ENCODE results near the gene UGT1A1. TPM values are rescaled to one million over a fixed set of nuclear protein-coding genes. Genes with fewer than 3 reads are reported as not detected.
A peak's percentile ranks its signal among the peaks of the same experiment; 100 is the strongest.

Gene UGT1A1
- total and polyA plus RNA-seq, 2 of the 13 experiments (the other 11 are each of a cell fraction or from before 2014, with no cell fraction given) = 0.69 to 0.75 TPM

DNA sequence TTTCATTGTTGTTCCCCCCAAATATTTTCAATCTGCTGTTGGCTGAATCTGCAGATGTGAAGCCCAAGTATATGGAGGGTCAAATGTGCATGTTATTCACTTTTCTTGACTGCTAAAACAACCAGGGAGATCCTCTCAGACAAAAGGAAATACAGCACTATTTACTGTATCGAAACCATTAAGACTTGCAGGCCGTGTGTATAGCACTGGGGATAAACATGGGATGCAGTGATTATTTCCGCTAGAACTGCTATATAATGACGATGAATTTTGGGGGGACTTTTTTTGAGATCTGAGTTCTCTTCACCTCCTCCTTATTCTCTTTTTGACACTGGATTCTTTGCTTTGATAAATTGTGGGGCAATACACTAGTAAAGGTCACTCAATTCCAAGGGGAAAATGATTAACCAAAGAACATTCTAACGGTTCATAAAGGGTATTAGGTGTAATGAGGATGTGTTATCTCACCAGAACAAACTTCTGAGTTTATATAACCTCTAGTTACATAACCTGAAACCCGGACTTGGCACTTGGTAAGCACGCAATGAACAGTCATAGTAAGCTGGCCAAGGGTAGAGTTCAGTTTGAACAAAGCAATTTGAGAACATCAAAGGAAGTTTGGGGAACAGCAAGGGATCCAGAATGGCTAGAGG, 3.5 kb upstream of the UGT1A1 start (continued):
- no peak for TF ChIP-seq GPN1 (CRISPR knock-in tag; IDR thresholded peaks at IDR 0.05; ENCODE audit: borderline replicate concordance)
- TF ChIP-seq ZNF207 (IDR thresholded peaks at IDR 0.05; ENCODE audit: borderline replicate concordance) = no peak
- no peak for TF ChIP-seq ZNF224 (CRISPR knock-in tag; IDR thresholded peaks at IDR 0.05)
- TF ChIP-seq ZNF17 (CRISPR knock-in tag; IDR thresholded peaks at IDR 0.05) = no peak
- TF ChIP-seq, protein P1, sequence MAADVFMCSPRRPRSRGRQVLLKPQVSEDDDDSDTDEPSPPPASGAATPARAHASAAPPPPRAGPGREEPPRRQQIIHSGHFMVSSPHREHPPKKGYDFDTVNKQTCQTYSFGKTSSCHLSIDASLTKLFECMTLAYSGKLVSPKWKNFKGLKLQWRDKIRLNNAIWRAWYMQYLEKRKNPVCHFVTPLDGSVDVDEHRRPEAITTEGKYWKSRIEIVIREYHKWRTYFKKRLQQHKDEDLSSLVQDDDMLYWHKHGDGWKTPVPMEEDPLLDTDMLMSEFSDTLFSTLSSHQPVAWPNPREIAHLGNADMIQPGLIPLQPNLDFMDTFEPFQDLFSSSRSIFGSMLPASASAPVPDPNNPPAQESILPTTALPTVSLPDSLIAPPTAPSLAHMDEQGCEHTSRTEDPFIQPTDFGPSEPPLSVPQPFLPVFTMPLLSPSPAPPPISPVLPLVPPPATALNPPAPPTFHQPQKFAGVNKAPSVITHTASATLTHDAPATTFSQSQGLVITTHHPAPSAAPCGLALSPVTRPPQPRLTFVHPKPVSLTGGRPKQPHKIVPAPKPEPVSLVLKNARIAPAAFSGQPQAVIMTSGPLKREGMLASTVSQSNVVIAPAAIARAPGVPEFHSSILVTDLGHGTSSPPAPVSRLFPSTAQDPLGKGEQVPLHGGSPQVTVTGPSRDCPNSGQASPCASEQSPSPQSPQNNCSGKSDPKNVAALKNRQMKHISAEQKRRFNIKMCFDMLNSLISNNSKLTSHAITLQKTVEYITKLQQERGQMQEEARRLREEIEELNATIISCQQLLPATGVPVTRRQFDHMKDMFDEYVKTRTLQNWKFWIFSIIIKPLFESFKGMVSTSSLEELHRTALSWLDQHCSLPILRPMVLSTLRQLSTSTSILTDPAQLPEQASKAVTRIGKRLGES (CRISPR knock-in tag; IDR thresholded peaks at IDR 0.05; ENCODE audit: borderline replicate concordance) = no peak
- peak; percentile 95; the same call in 1 of the 2 replicates for TF ChIP-seq ZNF878 (CRISPR knock-in tag; IDR thresholded peaks at IDR 0.05)
- TF ChIP-seq, protein P2, sequence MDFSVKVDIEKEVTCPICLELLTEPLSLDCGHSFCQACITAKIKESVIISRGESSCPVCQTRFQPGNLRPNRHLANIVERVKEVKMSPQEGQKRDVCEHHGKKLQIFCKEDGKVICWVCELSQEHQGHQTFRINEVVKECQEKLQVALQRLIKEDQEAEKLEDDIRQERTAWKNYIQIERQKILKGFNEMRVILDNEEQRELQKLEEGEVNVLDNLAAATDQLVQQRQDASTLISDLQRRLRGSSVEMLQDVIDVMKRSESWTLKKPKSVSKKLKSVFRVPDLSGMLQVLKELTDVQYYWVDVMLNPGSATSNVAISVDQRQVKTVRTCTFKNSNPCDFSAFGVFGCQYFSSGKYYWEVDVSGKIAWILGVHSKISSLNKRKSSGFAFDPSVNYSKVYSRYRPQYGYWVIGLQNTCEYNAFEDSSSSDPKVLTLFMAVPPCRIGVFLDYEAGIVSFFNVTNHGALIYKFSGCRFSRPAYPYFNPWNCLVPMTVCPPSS (IDR thresholded peaks at IDR 0.05) = no peak
- no peak for TF ChIP-seq ZFP62 (CRISPR knock-in tag; IDR thresholded peaks at IDR 0.05)
- TF ChIP-seq, protein P3, sequence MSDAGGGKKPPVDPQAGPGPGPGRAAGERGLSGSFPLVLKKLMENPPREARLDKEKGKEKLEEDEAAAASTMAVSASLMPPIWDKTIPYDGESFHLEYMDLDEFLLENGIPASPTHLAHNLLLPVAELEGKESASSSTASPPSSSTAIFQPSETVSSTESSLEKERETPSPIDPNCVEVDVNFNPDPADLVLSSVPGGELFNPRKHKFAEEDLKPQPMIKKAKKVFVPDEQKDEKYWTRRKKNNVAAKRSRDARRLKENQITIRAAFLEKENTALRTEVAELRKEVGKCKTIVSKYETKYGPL (CRISPR knock-in tag; IDR thresholded peaks at IDR 0.05) = peak; percentile 99
- no peak for TF ChIP-seq SP1 (IDR thresholded peaks at IDR 0.05)
- TF ChIP-seq SP1 (CRISPR knock-in tag; IDR thresholded peaks at IDR 0.05) = no peak; the same call in 1 of the 2 replicates
- TF ChIP-seq, protein P4, sequence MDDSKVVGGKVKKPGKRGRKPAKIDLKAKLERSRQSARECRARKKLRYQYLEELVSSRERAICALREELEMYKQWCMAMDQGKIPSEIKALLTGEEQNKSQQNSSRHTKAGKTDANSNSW (CRISPR knock-in tag; IDR thresholded peaks at IDR 0.05; ENCODE audit: borderline replicate concordance) = no peak
- no peak for TF ChIP-seq IKZF4 (CRISPR knock-in tag; IDR thresholded peaks at IDR 0.05; ENCODE audit: borderline replicate concordance, low read depth, not compliant biosample characterization)
- peak; percentile 86 for TF ChIP-seq LCORL (IDR thresholded peaks at IDR 0.05)
- TF ChIP-seq LCORL (CRISPR knock-in tag; IDR thresholded peaks at IDR 0.05) = peak; percentile 99
- no peak for TF ChIP-seq ZNF737 (CRISPR knock-in tag; IDR thresholded peaks at IDR 0.05; ENCODE audit: borderline replicate concordance)
- no peak for TF ChIP-seq ZNF180 (CRISPR knock-in tag; IDR thresholded peaks at IDR 0.05; ENCODE audit: borderline replicate concordance, low read depth)
- peak; percentile 78; the same call in 1 of the 2 replicates for TF ChIP-seq ZFP37 (CRISPR knock-in tag; IDR thresholded peaks at IDR 0.05; ENCODE audit: borderline replicate concordance)
- no peak for TF ChIP-seq ZNF263 (CRISPR knock-in tag; IDR thresholded peaks at IDR 0.05)
- no peak for TF ChIP-seq ZNF451 (CRISPR knock-in tag; IDR thresholded peaks at IDR 0.05)
- TF ChIP-seq, protein P5, sequence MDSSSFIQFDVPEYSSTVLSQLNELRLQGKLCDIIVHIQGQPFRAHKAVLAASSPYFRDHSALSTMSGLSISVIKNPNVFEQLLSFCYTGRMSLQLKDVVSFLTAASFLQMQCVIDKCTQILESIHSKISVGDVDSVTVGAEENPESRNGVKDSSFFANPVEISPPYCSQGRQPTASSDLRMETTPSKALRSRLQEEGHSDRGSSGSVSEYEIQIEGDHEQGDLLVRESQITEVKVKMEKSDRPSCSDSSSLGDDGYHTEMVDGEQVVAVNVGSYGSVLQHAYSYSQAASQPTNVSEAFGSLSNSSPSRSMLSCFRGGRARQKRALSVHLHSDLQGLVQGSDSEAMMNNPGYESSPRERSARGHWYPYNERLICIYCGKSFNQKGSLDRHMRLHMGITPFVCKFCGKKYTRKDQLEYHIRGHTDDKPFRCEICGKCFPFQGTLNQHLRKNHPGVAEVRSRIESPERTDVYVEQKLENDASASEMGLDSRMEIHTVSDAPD (CRISPR knock-in tag; IDR thresholded peaks at IDR 0.05) = peak; percentile 93
- no peak for TF ChIP-seq ATAD3A (CRISPR knock-in tag; IDR thresholded peaks at IDR 0.05)
- TF ChIP-seq BCL6 (CRISPR knock-in tag; IDR thresholded peaks at IDR 0.05) = peak; percentile 97
- TF ChIP-seq GATA4 (IDR thresholded peaks at IDR 0.05; ENCODE audit: borderline replicate concordance, low read depth) = peak; percentile 97
- TF ChIP-seq ZFP1 (CRISPR knock-in tag; IDR thresholded peaks at IDR 0.05) = peak; percentile 48; the same call in 1 of the 2 replicates
- TF ChIP-seq ZNF746 (CRISPR knock-in tag; IDR thresholded peaks at IDR 0.05) = peak; percentile 54; the same call in 1 of the 2 replicates
